GM18867 (cell line): ENCODE data around the gene TFR2.

ENCODE experiments used
- ATAC-seq: cut with Tn5 transposase; IDR thresholded peaks from one replicate; pipeline ENCODE4 v1.9.1; 2021; ENCODE audit warnings: mild to moderate bottlenecking, moderate library complexity; ENCODE audit not compliant: unreplicated experiment

The TFR2 gene

GRCh38 chr7:100588438-100588837 is 52.9 kb downstream of the TFR2 start:
- no peak for ATAC-seq

DNA sequence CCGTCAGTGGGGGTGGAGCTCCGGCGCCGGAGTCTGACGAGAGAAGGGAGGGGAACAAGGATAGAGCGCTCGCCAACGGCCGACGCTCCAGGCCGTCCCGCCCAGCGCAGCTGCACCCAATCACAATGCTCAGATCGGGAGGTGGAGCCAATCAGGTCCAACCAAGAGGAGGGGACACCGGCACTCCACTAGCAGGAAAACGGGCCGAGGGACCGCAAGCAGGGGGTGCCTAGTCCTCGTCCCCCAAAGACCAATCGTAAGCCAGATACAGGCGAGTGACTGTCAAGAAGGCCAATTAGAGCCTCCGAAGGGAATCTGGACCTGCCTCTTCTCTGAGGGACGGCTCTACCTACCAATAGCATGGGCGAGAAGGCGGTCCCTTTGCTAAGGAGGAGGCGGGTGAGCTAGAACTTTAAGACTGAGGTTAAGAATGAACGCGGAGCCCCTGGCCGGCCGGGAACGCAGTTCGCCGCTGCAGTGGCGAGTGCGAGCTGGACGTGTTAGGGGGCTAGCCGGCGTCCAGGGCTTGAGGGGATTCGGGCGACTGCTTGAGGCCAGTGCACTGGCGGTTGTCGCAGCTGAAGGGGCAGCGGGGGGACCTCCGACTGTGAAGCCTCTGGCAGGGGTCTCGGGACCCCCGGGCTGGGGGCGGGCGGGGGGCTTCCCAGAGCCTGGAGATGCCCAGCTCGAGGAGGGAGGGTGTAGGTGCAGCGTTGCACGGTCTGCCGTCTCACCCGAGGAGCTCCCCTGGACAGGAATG is 54.9 kb downstream of the TFR2 start, which contains the start of gene FBXO24:
TSS of gene FBXO24 (plus strand) at position 63 of the 760 bp plus-strand sequence. CDS start at position 361, 298 bp downstream.
- peak; percentile 85 for ATAC-seq

DNA sequence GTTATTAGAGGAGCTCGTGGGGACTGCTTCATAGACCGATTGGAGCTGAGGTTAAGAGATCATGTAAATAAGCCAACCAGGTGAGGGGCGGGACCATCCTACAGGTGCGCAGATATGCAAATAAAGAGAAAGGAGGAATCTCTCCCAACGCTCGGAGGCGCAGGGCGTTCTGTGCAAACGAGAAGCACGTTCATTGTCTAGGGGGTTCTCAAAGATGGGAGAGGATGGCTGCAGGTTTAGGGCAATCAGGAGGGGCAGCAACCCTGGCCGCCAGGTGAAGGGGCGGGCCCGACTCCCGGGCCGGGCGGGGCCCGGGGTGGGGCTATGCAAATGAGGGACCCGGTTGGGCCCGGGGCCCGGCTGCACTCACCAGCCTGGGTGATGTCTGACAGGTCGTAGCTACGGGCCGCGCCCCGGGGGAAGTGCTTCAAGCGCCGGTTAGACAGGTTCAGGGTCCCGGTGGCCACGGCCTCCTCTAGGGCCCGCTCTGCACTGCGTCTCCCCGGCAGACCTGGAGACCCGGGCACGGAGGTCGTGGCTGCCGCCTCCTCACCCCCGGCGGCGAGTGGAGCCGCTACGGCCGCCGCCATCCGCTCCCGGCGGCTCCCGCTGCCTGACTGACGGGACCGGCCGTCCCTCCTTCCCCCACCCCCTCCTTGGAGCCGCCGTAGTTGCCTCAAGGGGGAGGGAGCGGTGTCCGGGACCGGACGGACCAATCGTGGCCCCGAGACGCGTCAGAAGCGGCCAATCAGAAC is 55.7 kb downstream of the TFR2 start, which contains the start of gene LRCH4:
TSS of gene LRCH4 (minus strand) at position 619 of the 755 bp plus-strand sequence. CDS start at position 590, 29 bp downstream.
- ATAC-seq, result peak; percentile 27

- ATAC-seq, result no peak
Measured at GRCh38 chr7:100584683-100585510, 56.5 kb downstream of the TFR2 start.

GRCh38 chr7:100584054-100584682 is 57.2 kb downstream of the TFR2 start:
- no peak for ATAC-seq

GRCh38 chr7:100583132-100584053 is 58.0 kb downstream of the TFR2 start:
- ATAC-seq, result no peak

DNA sequence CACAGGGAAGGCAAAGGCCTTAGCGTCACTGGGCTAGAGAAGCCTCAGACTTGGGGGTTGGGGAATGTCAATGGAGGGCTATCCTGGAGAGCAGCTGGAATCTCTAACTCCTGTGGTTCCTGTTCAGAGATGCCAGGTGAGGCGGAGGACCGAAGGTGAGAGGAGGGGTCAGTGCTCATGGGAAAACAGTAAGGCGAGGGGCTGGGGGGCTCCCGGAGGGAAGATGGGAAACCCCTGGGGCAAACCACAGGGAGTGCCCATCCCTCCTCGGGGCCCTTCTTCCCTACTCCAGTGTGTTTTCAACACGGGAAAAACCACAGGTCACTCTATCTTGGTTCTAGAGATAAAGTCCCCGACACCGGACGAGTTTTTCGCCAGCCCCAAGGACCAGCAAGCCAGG is 58.7 kb downstream of the TFR2 start:
- no peak for ATAC-seq

DNA sequence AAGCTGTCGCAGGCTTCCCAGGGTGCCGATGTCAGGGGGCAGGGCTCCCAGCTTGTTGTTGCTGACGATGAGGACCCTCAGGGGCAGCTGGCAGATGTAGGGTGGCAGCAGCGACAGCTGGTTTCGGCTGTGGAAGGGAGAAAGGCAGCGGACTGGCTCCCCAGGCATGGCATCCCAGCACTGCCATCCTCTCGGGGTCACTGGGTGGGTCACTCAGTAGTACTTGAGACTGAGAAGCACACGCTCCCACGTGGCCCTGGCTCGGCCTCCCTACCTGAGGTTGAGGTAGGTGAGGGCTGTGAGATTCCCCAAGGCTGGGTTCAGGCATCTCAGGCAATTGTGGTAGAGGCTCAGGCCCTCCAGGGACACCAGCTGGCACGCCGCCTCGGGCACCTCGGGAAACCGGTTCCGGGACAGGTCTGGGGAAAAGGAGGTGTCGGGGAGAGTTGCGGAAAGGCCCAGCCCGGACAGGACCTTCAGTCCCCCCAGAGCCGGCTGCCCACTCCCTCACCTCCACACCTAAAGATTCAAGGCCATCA is 59.2 kb downstream of the TFR2 start:
- no peak for ATAC-seq

- ATAC-seq, result no peak
Measured at GRCh38 chr7:100580466-100581283, 60.7 kb downstream of the TFR2 start.

DNA sequence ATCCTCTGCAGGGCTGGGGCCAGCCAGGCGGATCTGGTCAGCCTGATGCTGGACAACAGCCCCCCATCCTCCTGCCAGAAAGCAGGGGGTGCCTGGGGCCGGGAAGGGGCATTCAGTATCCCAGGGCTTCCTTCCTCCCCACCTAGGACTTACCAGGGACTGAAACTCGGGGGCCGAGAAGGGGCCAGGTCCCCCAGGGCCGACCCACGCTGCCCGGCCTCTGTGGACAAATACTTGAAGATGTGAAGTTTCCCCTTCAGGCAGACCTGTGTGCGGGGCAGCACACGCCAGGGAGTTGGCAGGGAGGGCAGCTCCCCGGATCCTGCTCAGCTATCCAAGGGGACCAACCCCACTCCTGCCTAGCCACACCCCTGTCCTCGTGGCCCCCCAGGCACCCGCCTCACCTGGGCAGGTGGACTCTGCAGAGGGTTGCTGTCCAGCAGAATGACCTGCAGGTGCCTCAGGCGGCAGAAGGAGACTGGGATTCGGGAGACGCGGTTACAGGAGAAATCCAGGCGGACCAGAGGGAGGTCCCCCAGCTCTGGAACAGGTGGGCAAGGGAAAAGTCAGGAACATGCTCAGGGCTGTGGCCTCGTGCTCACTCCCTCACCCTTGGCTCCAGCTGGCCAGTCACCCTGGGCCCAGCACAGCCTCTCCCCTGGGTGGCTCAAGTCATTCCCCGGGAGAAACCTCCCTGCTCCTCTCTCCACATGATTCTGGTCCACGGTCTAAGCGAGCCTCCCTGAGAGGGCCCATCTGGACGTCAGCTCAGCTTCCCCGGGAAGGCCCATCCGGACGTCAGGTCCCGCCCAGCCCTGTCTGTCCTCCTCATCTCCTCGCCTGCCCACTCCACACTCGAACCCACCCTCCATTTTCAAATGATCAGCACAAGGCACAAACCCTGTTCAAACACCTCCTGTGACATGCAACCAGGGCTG is 62.8 kb downstream of the TFR2 start:
- no peak for ATAC-seq

DNA sequence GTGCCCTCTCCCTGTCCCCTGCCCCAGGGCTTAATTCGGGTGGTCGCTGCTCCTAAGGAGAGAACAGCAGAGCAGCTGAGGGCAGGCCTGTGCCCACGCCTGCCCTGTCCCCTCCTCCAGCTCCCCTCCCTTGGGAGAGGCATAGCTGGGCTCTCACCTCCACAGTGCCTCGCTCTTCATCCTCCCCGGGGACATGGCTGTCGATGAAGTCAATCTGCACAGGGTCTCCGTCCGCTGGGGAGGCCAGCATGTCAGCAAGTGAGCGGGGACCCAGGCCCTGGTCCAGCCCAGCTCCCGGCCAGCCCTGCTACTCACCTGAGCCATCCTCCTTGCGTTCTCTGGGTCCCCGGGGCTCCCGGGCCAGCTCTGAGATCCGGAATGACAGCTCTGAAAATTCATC is 63.8 kb downstream of the TFR2 start:
- ATAC-seq, result no peak

- no peak for ATAC-seq
Measured at GRCh38 chr7:100577103-100577502, 64.2 kb downstream of the TFR2 start.

DNA sequence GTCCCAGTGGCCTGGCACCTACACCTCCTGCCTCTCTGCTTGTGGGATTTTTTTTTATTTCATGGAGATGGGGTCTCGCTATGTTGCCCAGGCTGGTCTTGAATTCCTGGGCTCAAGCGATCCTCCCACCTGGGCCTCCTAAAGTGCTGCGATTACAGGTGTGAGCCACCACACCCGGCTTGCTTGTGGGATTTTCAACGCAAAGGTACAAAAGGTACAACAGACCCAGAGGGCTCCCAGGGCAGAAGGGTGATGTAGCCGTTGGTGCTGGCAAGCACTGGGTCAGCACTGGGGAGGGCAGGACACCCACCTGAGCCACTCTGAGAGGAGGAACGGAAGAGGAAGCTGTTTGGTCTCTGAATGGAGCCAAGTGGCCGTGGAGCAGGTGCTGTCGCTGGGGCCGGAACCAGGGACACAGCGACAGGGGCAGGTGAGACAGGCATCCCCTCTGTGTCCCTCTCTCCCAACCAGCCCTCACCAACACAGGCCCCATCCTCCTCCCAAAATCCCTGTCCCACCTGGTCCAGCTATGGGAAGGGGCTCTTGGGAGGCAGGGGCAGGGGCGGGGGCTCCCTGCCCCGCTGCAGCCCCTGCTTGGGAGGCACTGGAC is 64.9 kb downstream of the TFR2 start:
- ATAC-seq, result no peak

DNA sequence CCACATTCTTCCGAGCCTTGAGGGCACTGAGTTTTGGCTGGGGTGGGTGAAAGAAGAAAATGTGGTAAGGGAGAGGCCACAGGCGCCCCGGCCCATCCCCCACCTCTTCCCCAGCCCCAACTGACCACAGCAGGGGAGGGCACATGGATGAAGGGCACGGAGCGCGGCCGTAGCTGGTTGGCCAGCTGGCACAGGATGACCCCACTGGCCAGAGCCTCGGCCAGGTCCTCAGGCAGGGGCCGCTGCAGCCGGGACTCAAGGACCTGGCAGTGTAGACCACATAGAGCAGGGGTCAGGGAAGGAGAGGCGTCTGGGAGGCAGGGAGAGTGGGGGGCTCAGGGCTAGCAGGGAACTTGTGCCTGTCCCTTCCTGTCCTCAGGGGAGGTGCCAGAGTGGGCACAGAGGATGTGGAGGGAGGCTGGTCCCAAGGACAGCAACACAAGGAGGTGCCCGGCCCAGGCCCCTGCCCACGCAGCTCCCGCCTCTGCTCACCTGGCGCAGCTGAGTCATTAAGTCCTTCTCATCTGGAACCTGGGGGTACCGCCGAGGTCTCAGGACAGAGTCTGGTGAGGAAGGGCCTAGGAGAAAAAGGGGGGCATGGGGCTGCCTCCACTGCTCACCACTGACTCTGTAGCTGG is 65.5 kb downstream of the TFR2 start:
- no peak for ATAC-seq

- no peak for ATAC-seq
Measured at GRCh38 chr7:100575206-100575631, 66.1 kb downstream of the TFR2 start.

GRCh38 chr7:100574362-100575205 is 66.8 kb downstream of the TFR2 start:
- ATAC-seq, result no peak
